ENCODE data around the gene STK10.

STK10 gene

DNA sequence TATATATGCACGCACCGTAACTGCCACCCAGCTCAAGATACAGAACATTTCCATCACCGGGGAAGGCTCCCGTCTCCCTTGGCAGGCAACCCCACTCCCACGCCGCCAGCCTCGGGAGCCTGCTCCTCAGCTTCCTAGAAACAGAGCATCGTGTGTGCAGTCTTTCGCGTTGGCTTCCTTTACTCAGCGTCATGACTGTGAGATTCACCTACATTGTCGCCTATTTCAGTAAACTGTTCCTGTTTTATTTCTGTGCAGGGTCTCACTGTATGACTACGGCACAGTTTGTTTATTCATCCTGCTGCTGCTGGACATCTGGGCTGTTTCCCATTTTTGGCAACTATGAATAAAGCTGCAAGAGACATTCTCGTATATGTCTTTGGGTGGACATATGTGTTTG is 90.7 kb downstream of the STK10 start:
- Histone ChIP-seq H3K79me2 (ENCODE audit: low read length) (no peaks in the 10 kb centered on the region), H3K4me2 (ENCODE audit: low read length) (no peak overlapping the region), H3K4me3 (ENCODE audit: low read length) (no peak overlapping the region), H3K36me3 (replicated peaks; ENCODE audit: low read depth, low read length) (peaks cover 52% of the 10 kb centered on the region), H3K4me1 (ENCODE audit: low read length) (no peaks in the 10 kb centered on the region), H3K9me3 (ENCODE audit: insufficient read depth, low read length) (no peaks in the 10 kb centered on the region), H4K20me1 (ENCODE audit: insufficient read depth, low read length) (peaks cover 6% of the 10 kb centered on the region; the same call in 1 of the 2 replicates), H3K27me3 (ENCODE audit: low read depth, low read length) (no peaks in the 10 kb centered on the region), H2AFZ (ENCODE audit: low read depth, low read length) (no peak overlapping the region), H3K9ac (ENCODE audit: low read length) (no peak overlapping the region), H3K27ac (ENCODE audit: low read length) (no peak overlapping the region)
- TF ChIP-seq EZH2phosphoT487 (IDR thresholded peaks at IDR 0.05; ENCODE audit: low read depth): no peak
- TF ChIP-seq, protein P1, sequence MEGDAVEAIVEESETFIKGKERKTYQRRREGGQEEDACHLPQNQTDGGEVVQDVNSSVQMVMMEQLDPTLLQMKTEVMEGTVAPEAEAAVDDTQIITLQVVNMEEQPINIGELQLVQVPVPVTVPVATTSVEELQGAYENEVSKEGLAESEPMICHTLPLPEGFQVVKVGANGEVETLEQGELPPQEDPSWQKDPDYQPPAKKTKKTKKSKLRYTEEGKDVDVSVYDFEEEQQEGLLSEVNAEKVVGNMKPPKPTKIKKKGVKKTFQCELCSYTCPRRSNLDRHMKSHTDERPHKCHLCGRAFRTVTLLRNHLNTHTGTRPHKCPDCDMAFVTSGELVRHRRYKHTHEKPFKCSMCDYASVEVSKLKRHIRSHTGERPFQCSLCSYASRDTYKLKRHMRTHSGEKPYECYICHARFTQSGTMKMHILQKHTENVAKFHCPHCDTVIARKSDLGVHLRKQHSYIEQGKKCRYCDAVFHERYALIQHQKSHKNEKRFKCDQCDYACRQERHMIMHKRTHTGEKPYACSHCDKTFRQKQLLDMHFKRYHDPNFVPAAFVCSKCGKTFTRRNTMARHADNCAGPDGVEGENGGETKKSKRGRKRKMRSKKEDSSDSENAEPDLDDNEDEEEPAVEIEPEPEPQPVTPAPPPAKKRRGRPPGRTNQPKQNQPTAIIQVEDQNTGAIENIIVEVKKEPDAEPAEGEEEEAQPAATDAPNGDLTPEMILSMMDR (IDR thresholded peaks at IDR 0.05; ENCODE audit: low read depth, low read length): no peak

DNA sequence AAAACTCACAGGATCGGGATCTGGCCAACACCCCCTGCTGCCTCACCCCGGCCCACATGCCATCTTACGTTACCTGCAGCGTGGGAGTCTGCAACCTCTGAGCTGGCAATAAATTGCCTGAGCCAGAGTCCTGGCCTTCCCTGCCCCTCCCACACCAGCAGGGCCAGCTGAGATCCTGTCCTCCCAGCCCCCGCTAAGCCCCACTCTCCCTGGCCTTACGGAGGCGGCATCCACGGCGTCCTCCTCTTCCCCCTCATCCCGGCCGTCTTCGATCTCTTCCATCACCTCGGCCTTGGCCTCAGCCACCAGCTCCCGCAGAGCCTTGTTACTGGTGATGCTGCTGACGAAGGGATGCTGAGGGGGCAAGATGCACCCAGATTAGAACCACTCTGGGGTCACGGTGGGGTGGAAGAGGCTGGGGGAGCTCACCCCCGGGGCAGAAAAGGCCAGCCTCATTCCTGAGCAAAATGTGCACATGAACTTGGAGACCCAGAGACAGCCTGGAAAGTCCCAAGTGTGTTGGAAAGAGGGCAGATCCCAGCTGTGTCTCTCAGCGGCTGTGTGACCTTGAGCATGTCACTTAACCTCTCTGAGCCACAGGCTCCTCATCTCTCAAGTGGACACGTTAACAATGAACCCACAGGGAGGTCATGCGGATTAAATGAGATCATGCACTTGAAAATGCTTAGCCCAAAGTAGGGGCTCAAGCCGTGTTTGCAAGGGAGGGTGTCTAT is 91.7 kb downstream of the STK10 start:
- Histone ChIP-seq H3K27me3 (ENCODE audit: low read depth, low read length) (no peaks in the 10 kb centered on the region), H3K9me3 (ENCODE audit: insufficient read depth, low read length) (no peaks in the 10 kb centered on the region), H3K36me3 (replicated peaks; ENCODE audit: low read depth, low read length) (peaks cover 50% of the 10 kb centered on the region), H3K4me1 (ENCODE audit: low read length) (no peaks in the 10 kb centered on the region), H2AFZ (ENCODE audit: low read depth, low read length) (no peak overlapping the region), H3K4me3 (ENCODE audit: low read length) (no peak overlapping the region), H4K20me1 (ENCODE audit: insufficient read depth, low read length) (peaks cover 6% of the 10 kb centered on the region; the same call in 1 of the 2 replicates), H3K9ac (ENCODE audit: low read length) (no peak overlapping the region), H3K27ac (ENCODE audit: low read length) (no peak overlapping the region), H3K4me2 (ENCODE audit: low read length) (no peak overlapping the region), H3K79me2 (ENCODE audit: low read length) (no peaks in the 10 kb centered on the region)
- TF ChIP-seq EZH2phosphoT487 (IDR thresholded peaks at IDR 0.05; ENCODE audit: low read depth): no peak
- TF ChIP-seq, protein P1 (IDR thresholded peaks at IDR 0.05; ENCODE audit: low read depth, low read length): no peak

DNA sequence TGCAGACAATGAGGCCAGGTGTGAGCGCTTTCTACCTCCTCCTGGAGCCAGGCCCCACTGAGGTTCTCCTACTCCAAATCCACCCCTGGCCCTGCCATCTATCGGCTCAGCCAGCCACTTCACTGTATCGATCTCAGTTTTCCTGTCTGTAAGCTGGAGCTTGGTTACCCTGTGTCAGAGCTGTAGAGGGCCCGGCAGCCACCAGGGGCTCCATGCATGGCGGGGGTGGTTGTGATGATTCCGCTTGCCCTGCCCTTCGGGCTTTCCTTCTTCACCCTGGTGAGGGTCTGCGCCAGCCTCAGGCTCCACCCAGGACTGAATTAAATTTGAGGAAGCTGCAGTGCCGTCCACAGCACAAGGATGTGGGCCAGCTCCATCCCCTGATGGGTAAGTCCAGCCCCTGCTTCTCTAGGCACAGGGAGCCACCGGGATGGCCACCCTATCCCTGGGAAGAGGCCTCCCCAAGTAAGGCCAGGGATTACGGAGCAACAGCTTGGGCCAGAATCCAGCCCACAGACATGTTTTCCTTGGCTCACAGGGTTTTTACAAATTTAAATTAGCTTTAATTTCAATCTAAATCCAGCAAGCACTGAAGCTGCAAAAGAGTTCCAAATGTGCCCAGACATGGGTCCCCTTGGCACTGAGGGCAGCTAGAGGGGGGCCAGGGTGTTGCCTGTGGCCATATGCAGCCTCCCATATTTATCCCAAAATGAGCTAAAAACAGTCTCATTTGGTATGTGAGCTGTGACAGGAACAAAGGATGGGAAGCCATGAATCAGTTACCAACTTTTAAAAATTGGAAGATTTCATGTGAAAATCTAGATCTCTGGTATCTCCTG is 92.4 kb downstream of the STK10 start:
- Histone ChIP-seq H3K27ac (ENCODE audit: low read length) (no peak overlapping the region), H3K27me3 (ENCODE audit: low read depth, low read length) (no peaks in the 10 kb centered on the region), H4K20me1 (ENCODE audit: insufficient read depth, low read length) (peaks cover 6% of the 10 kb centered on the region; the same call in 1 of the 2 replicates), H3K9me3 (ENCODE audit: insufficient read depth, low read length) (no peaks in the 10 kb centered on the region), H3K4me1 (ENCODE audit: low read length) (no peaks in the 10 kb centered on the region), H3K36me3 (replicated peaks; ENCODE audit: low read depth, low read length) (peaks cover 53% of the 10 kb centered on the region), H3K4me2 (ENCODE audit: low read length) (no peak overlapping the region), H2AFZ (ENCODE audit: low read depth, low read length) (no peak overlapping the region), H3K9ac (ENCODE audit: low read length) (no peak overlapping the region), H3K4me3 (ENCODE audit: low read length) (no peak overlapping the region), H3K79me2 (ENCODE audit: low read length) (no peaks in the 10 kb centered on the region)
- TF ChIP-seq, protein P1 (IDR thresholded peaks at IDR 0.05; ENCODE audit: low read depth, low read length): no peak
- TF ChIP-seq EZH2phosphoT487 (IDR thresholded peaks at IDR 0.05; ENCODE audit: low read depth): no peak

DNA sequence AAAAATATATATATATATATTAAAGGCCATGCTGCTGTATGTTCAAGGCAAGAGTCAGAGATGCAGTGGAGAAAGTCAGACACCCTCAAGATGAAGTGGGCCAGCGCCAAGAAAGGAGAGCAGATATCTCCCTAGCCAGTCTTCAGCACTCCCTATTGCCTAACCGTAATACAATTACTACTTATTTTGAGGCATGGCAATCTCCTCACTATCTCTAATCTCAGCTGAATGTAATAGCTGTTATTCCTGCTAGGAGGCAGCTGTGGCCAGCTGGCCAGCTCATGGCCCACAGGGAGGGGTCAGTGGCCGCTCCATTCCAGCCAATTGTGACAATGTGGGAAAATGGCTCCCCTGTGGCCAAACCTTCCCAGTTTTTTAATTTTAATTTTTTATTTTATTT is 94.1 kb downstream of the STK10 start:
- no peaks in the 10 kb centered on the region for H3K4me1 ChIP-seq (ENCODE audit: low read length)
- TF ChIP-seq, protein P1 (IDR thresholded peaks at IDR 0.05; ENCODE audit: low read depth, low read length): no peak
- TF ChIP-seq EZH2phosphoT487 (IDR thresholded peaks at IDR 0.05; ENCODE audit: low read depth): no peak
- H3K27me3 ChIP-seq (ENCODE audit: low read depth, low read length): no peaks in the 10 kb centered on the region
- no peak overlapping the region for H3K4me2 ChIP-seq (ENCODE audit: low read length)
- no peak overlapping the region for H3K9ac ChIP-seq (ENCODE audit: low read length)
- H3K9me3 ChIP-seq (ENCODE audit: insufficient read depth, low read length): no peaks in the 10 kb centered on the region
- H3K36me3 ChIP-seq (replicated peaks; ENCODE audit: low read depth, low read length): peaks cover 64% of the 10 kb centered on the region
- H3K79me2 ChIP-seq (ENCODE audit: low read length): no peaks in the 10 kb centered on the region
- no peak overlapping the region for H2AFZ ChIP-seq (ENCODE audit: low read depth, low read length)
- no peak overlapping the region for H3K4me3 ChIP-seq (ENCODE audit: low read length)
- peaks cover 8% of the 10 kb centered on the region; the same call in 1 of the 2 replicates for H4K20me1 ChIP-seq (ENCODE audit: insufficient read depth, low read length)
- H3K27ac ChIP-seq (ENCODE audit: low read length): no peak overlapping the region

Data from OCI-LY3 (cell line).